Measurements from ENCODE around the gene RMP24.

The RMP24 gene

DNA sequence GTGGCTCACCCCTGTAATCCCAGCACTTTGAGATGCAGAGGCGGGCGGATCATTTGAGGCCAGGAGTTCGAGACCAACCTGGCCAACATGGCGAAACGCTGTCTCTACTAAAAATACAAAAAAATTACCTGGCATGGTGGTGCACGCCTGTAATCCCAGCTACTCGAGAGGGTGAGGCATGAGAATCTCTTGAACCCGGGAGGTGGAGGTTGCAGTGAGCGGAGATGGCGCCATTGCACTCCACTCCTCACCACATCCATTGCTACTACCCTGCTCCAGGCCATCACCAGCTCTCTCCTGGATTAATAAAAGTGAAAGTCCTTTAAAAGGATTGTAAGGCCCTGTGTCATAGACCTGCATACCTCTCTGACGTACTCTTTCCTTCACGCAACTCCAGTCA is 1.2 kb downstream of the RMP24 start:
- no peak for DNase-seq
- no peaks in the 10 kb centered on the region for H3K9me3 ChIP-seq (ENCODE audit: control insufficient read depth, low read depth, low read length)
- H2AK5ac ChIP-seq (ENCODE audit: insufficient read length, low read length), result no peak overlapping the region
- H3K23ac ChIP-seq (ENCODE audit: insufficient read length, low read depth, low read length), result no peak overlapping the region
- no peak overlapping the region for H4K91ac ChIP-seq (ENCODE audit: insufficient read length, low read depth, low read length)
- Mint-ChIP-seq H3K36me3 (ENCODE audit: insufficient read depth in 1 of 3, low read depth in 3 of 3) (peaks cover 30 to 51% (median 43%) of the 10 kb centered on the region in 3 experiments), H3K27me3 (ENCODE audit: low read depth) (no peaks in the 10 kb centered on the region), H3K4me1 (peaks cover 17 to 19% of the 10 kb centered on the region in 2 experiments), H3K4me3 (peak overlapping the region; percentile 94 to 98), H3K27ac (peak overlapping the region in 1 of 3 experiments; percentile 13; a peak in 1 of 7 replicates), H3K9me3 (peaks cover 0 to 2% of the 10 kb centered on the region in 2 experiments; a peak in 1 of 5 replicates)
- H2BK12ac ChIP-seq (ENCODE audit: insufficient read length, low read depth, low read length), result no peak overlapping the region
- no peak overlapping the region for H3K4ac ChIP-seq (ENCODE audit: low read depth, low read length)
- H2BK15ac ChIP-seq (ENCODE audit: low read depth, low read length), result no peak overlapping the region
- H3K56ac ChIP-seq (ENCODE audit: insufficient read length, low read depth, low read length), result no peak overlapping the region
- H4K20me1 ChIP-seq (ENCODE audit: control insufficient read depth, insufficient read depth, insufficient read length), result no peaks in the 10 kb centered on the region
- H3K14ac ChIP-seq (ENCODE audit: insufficient read depth, low read length), result no peak overlapping the region
- no peaks in the 10 kb centered on the region for H3K27me3 ChIP-seq (ENCODE audit: insufficient read depth, low read length)
- no peak overlapping the region for H4K5ac ChIP-seq (ENCODE audit: insufficient read length, low read depth, low read length)
- no peak overlapping the region for H4K8ac ChIP-seq (replicated peaks; ENCODE audit: insufficient read length, low read depth, low read length)
- TF ChIP-seq, protein P1, sequence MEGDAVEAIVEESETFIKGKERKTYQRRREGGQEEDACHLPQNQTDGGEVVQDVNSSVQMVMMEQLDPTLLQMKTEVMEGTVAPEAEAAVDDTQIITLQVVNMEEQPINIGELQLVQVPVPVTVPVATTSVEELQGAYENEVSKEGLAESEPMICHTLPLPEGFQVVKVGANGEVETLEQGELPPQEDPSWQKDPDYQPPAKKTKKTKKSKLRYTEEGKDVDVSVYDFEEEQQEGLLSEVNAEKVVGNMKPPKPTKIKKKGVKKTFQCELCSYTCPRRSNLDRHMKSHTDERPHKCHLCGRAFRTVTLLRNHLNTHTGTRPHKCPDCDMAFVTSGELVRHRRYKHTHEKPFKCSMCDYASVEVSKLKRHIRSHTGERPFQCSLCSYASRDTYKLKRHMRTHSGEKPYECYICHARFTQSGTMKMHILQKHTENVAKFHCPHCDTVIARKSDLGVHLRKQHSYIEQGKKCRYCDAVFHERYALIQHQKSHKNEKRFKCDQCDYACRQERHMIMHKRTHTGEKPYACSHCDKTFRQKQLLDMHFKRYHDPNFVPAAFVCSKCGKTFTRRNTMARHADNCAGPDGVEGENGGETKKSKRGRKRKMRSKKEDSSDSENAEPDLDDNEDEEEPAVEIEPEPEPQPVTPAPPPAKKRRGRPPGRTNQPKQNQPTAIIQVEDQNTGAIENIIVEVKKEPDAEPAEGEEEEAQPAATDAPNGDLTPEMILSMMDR (conservative IDR thresholded peaks at IDR 0.05), result no peak
- H2AFZ ChIP-seq (ENCODE audit: low read length), result no peak overlapping the region
- no peak overlapping the region for H3K27ac ChIP-seq (ENCODE audit: insufficient read length, low read depth, low read length)
- no peak overlapping the region for H2BK5ac ChIP-seq (ENCODE audit: insufficient read length, low read length)
- H3K79me2 ChIP-seq (ENCODE audit: insufficient read depth, low read length), result peaks cover 6% of the 10 kb centered on the region
- no peak overlapping the region for H3K9ac ChIP-seq (ENCODE audit: extremely low read depth, insufficient read length, low read length)
- H3K4me2 ChIP-seq (ENCODE audit: insufficient read depth, insufficient read length, low read length), result peak overlapping the region; percentile 81
- H3K23me2 ChIP-seq (ENCODE audit: insufficient read length, low read depth, low read length, poor library complexity, severe bottlenecking), result no peaks in the 10 kb centered on the region
- peaks cover 2% of the 10 kb centered on the region; the same call in 1 of the 2 replicates for H3K4me1 ChIP-seq (ENCODE audit: insufficient read depth, low read length)
- H3K79me1 ChIP-seq (ENCODE audit: insufficient read depth, low read depth, low read length, poor library complexity, severe bottlenecking), result no peaks in the 10 kb centered on the region
- no CpG with 5 or more reads among the region's 12 CpGs for WGBS (ENCODE audit: extremely low coverage, insufficient read length, low lambda C conversion rate)
- H3K18ac ChIP-seq (ENCODE audit: insufficient read length, low read depth, low read length), result no peak overlapping the region
- H3T11ph ChIP-seq (ENCODE audit: low read length), result no peak overlapping the region
- no peak overlapping the region for H2BK120ac ChIP-seq (ENCODE audit: low read depth, low read length, poor library complexity, severe bottlenecking)
- H2BK20ac ChIP-seq (ENCODE audit: low read depth, low read length, poor library complexity, severe bottlenecking), result no peak overlapping the region

Data from H9 (cell line).